ENCODE measurements around the gene MYADML2.
"Not testable (repeated sequence)": the region's sequence is repeated elsewhere in the genome, so short reads cannot be mapped to it uniquely, and the experiment has no call there.

MYADML2 gene

GRCh38 chr17:81922566-81923301 is 24.3 kb downstream of the MYADML2 start:
- Histone ChIP-seq H3K9ac (ENCODE audit: low read depth in 1 of 2, low read length in 2 of 2) (no peak overlapping the region), H3K4me1 (ENCODE audit: control insufficient read depth in 2 of 2, insufficient read depth in 2 of 2, low read length in 2 of 2) (peaks cover 61 to 62% of the 10 kb centered on the region in 2 donors), H3K4me3 (ENCODE audit: low read length in 2 of 2) (peak overlapping the region in 1 of 2 donors; percentile 20), H3K9me3 (ENCODE audit: control insufficient read depth in 2 of 2, low read length in 2 of 2) (no peaks in the 10 kb centered on the region), H3K36me3 (ENCODE audit: control insufficient read depth in 2 of 2, insufficient read depth in 2 of 2, low read length in 2 of 2) (peaks cover 15 to 19% of the 10 kb centered on the region in 2 donors), H3K27ac (ENCODE audit: low read depth in 2 of 2, low read length in 2 of 2) (peak overlapping the region; percentile 32 to 59), H3K27me3 (ENCODE audit: control insufficient read depth in 2 of 2, insufficient read depth in 2 of 2, low read length in 2 of 2) (no peaks in the 10 kb centered on the region)

GRCh38 chr17:81921996-81922565 is 25.0 kb downstream of the MYADML2 start:
- Histone ChIP-seq H3K9ac (ENCODE audit: low read depth in 1 of 2, low read length in 2 of 2) (no peak overlapping the region), H3K27me3 (ENCODE audit: control insufficient read depth in 2 of 2, insufficient read depth in 2 of 2, low read length in 2 of 2) (no peaks in the 10 kb centered on the region), H3K4me3 (ENCODE audit: low read length in 2 of 2) (no peak overlapping the region), H3K36me3 (ENCODE audit: control insufficient read depth in 2 of 2, insufficient read depth in 2 of 2, low read length in 2 of 2) (peaks cover 15 to 19% of the 10 kb centered on the region in 2 donors), H3K9me3 (ENCODE audit: control insufficient read depth in 2 of 2, low read length in 2 of 2) (no peaks in the 10 kb centered on the region), H3K4me1 (ENCODE audit: control insufficient read depth in 2 of 2, insufficient read depth in 2 of 2, low read length in 2 of 2) (peaks cover 63 to 67% of the 10 kb centered on the region in 2 donors), H3K27ac (ENCODE audit: low read depth in 2 of 2, low read length in 2 of 2) (no peak overlapping the region)

- H3K9me3 ChIP-seq (ENCODE audit: control insufficient read depth in 2 of 2, low read length in 2 of 2): no peaks in the 10 kb centered on the region
- H3K4me3 ChIP-seq (ENCODE audit: low read length in 2 of 2): no peak overlapping the region
- H3K36me3 ChIP-seq (ENCODE audit: control insufficient read depth in 2 of 2, insufficient read depth in 2 of 2, low read length in 2 of 2): peaks cover 15 to 19% of the 10 kb centered on the region in 2 donors
- no peak overlapping the region for H3K27ac ChIP-seq (ENCODE audit: low read depth in 2 of 2, low read length in 2 of 2)
- no peak overlapping the region for H3K9ac ChIP-seq (ENCODE audit: low read depth in 1 of 2, low read length in 2 of 2)
- H3K27me3 ChIP-seq (ENCODE audit: control insufficient read depth in 2 of 2, insufficient read depth in 2 of 2, low read length in 2 of 2): no peaks in the 10 kb centered on the region
- peaks cover 69 to 73% of the 10 kb centered on the region in 2 donors for H3K4me1 ChIP-seq (ENCODE audit: control insufficient read depth in 2 of 2, insufficient read depth in 2 of 2, low read length in 2 of 2)
Observed at GRCh38 chr17:81921537-81921862, 25.5 kb downstream of the MYADML2 start.

- Histone ChIP-seq H3K4me1 (ENCODE audit: control insufficient read depth in 2 of 2, insufficient read depth in 2 of 2, low read length in 2 of 2) (peaks cover 64 to 71% of the 10 kb centered on the region in 2 donors), H3K9me3 (ENCODE audit: control insufficient read depth in 2 of 2, low read length in 2 of 2) (no peaks in the 10 kb centered on the region), H3K27ac (ENCODE audit: low read depth in 2 of 2, low read length in 2 of 2) (no peak overlapping the region), H3K27me3 (ENCODE audit: control insufficient read depth in 2 of 2, insufficient read depth in 2 of 2, low read length in 2 of 2) (no peaks in the 10 kb centered on the region), H3K4me3 (ENCODE audit: low read length in 2 of 2) (no peak overlapping the region), H3K36me3 (ENCODE audit: control insufficient read depth in 2 of 2, insufficient read depth in 2 of 2, low read length in 2 of 2) (peaks cover 15 to 20% of the 10 kb centered on the region in 2 donors), H3K9ac (ENCODE audit: low read depth in 1 of 2, low read length in 2 of 2) (no peak overlapping the region)
Observed at GRCh38 chr17:81920612-81921536, 26.2 kb downstream of the MYADML2 start.

- peaks cover 52 to 59% of the 10 kb centered on the region in 2 donors for H3K4me1 ChIP-seq (ENCODE audit: control insufficient read depth in 2 of 2, insufficient read depth in 2 of 2, low read length in 2 of 2)
- peaks cover 30 to 39% of the 10 kb centered on the region in 2 donors for H3K36me3 ChIP-seq (ENCODE audit: control insufficient read depth in 2 of 2, insufficient read depth in 2 of 2, low read length in 2 of 2)
- H3K9ac ChIP-seq (ENCODE audit: low read depth in 1 of 2, low read length in 2 of 2): peak overlapping the region; percentile 56 to 60
- H3K27ac ChIP-seq (ENCODE audit: low read depth in 2 of 2, low read length in 2 of 2): peak overlapping the region; percentile 90 to 95
- peak overlapping the region; percentile 38 to 46 for H3K4me3 ChIP-seq (ENCODE audit: low read length in 2 of 2)
- no peaks in the 10 kb centered on the region for H3K27me3 ChIP-seq (ENCODE audit: control insufficient read depth in 2 of 2, insufficient read depth in 2 of 2, low read length in 2 of 2)
- no peaks in the 10 kb centered on the region for H3K9me3 ChIP-seq (ENCODE audit: control insufficient read depth in 2 of 2, low read length in 2 of 2)
Observed at GRCh38 chr17:81918832-81919545, 28.0 kb downstream of the MYADML2 start.

- Histone ChIP-seq H3K4me1 (ENCODE audit: control insufficient read depth in 2 of 2, insufficient read depth in 2 of 2, low read length in 2 of 2) (peaks cover 45 to 53% of the 10 kb centered on the region in 2 donors), H3K27ac (ENCODE audit: low read depth in 2 of 2, low read length in 2 of 2) (peak overlapping the region; percentile 90 to 95), H3K36me3 (ENCODE audit: control insufficient read depth in 2 of 2, insufficient read depth in 2 of 2, low read length in 2 of 2) (peaks cover 37 to 46% of the 10 kb centered on the region in 2 donors), H3K4me3 (ENCODE audit: low read length in 2 of 2) (peak overlapping the region; percentile 38 to 83), H3K9ac (ENCODE audit: low read depth in 1 of 2, low read length in 2 of 2) (peak overlapping the region; percentile 56)
- H3K9me3 ChIP-seq (ENCODE audit: control insufficient read depth in 2 of 2, low read length in 2 of 2); H3K27me3 ChIP-seq (ENCODE audit: control insufficient read depth in 2 of 2, insufficient read depth in 2 of 2, low read length in 2 of 2): not testable (repeated sequence)
Observed at GRCh38 chr17:81918333-81918669, 28.7 kb downstream of the MYADML2 start.

GRCh38 chr17:81917565-81918332 is 29.3 kb downstream of the MYADML2 start, which contains the start of gene SIRT7:
SIRT7 (minus strand) TSS chr17:81918176; CDS start chr17:81918131, 45 bp downstream.
- Histone ChIP-seq H3K9me3 (ENCODE audit: control insufficient read depth in 2 of 2, low read length in 2 of 2) (no peaks in the 10 kb centered on the region), H3K36me3 (ENCODE audit: control insufficient read depth in 2 of 2, insufficient read depth in 2 of 2, low read length in 2 of 2) (peaks cover 43 to 51% of the 10 kb centered on the region in 2 donors), H3K4me3 (ENCODE audit: low read length in 2 of 2) (peak within 1 kb of the TSS; percentile 69 to 83), H3K9ac (ENCODE audit: low read depth in 1 of 2, low read length in 2 of 2) (peak within 1 kb of the TSS; percentile 73 to 87), H3K27me3 (ENCODE audit: control insufficient read depth in 2 of 2, insufficient read depth in 2 of 2, low read length in 2 of 2) (no peaks in the 10 kb centered on the region), H3K27ac (ENCODE audit: low read depth in 2 of 2, low read length in 2 of 2) (peak within 1 kb of the TSS; percentile 90 to 95), H3K4me1 (ENCODE audit: control insufficient read depth in 2 of 2, insufficient read depth in 2 of 2, low read length in 2 of 2) (peaks cover 41 to 48% of the 10 kb centered on the region in 2 donors)

GRCh38 chr17:81916234-81917001 is 30.6 kb downstream of the MYADML2 start:
- peak overlapping the region; percentile 69 to 83 for H3K4me3 ChIP-seq (ENCODE audit: low read length in 2 of 2)
- peaks cover 31 to 43% of the 10 kb centered on the region in 2 donors for H3K4me1 ChIP-seq (ENCODE audit: control insufficient read depth in 2 of 2, insufficient read depth in 2 of 2, low read length in 2 of 2)
- peaks cover 42 to 52% of the 10 kb centered on the region in 2 donors for H3K36me3 ChIP-seq (ENCODE audit: control insufficient read depth in 2 of 2, insufficient read depth in 2 of 2, low read length in 2 of 2)
- no peaks in the 10 kb centered on the region for H3K27me3 ChIP-seq (ENCODE audit: control insufficient read depth in 2 of 2, insufficient read depth in 2 of 2, low read length in 2 of 2)
- peak overlapping the region; percentile 89 to 90 for H3K27ac ChIP-seq (ENCODE audit: low read depth in 2 of 2, low read length in 2 of 2)
- H3K9me3 ChIP-seq (ENCODE audit: control insufficient read depth in 2 of 2, low read length in 2 of 2): no peaks in the 10 kb centered on the region
- peak overlapping the region; percentile 73 to 87 for H3K9ac ChIP-seq (ENCODE audit: low read depth in 1 of 2, low read length in 2 of 2)
